ENCODE results near the gene TRNP1.

The TRNP1 gene

GRCh38 chr1:27036718-27037117 is 43.2 kb downstream of the TRNP1 start:
- Histone ChIP-seq H3K27ac (ENCODE audit: low read depth, low read length) (no peak overlapping the region), H3K27me3 (ENCODE audit: control insufficient read depth in 1 of 2, insufficient read depth in 2 of 2, low read length in 2 of 2) (no peaks in the 10 kb centered on the region), H3K36me3 (ENCODE audit: control insufficient read depth in 1 of 2, insufficient read depth in 2 of 2, low read length in 2 of 2) (no peaks in the 10 kb centered on the region), H3K4me1 (ENCODE audit: control insufficient read depth in 1 of 2, insufficient read depth in 2 of 2, low read length in 2 of 2) (peaks cover 15 to 17% of the 10 kb centered on the region in 2 donors), H3K9me3 (ENCODE audit: control insufficient read depth in 1 of 2, low read length in 2 of 2) (no peaks in the 10 kb centered on the region), H3K9ac (ENCODE audit: low read depth in 1 of 2, low read length in 2 of 2) (no peak overlapping the region), H3K4me3 (ENCODE audit: low read depth in 1 of 2, low read length in 2 of 2) (no peak overlapping the region)

DNA sequence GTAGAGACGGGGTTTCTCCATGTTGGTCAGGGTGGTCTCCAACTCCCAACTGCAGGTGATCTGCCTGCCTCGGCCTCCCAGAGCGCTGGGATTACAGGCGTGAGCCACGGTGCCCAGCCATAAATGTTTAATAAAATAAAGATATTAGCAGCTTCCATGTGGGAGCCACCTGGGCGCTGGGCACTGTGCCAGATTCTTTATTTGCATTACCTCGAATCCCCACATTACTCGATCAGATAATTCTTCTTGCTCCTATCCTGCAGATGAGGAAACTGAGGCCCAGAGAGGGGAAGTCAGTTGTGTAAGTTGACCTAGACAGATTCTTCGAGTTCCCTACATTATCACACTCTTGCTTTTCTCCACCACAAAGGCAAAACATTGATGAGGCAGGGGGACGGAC is 44.0 kb downstream of the TRNP1 start:
- no peak overlapping the region for H3K4me3 ChIP-seq (ENCODE audit: low read depth in 1 of 2, low read length in 2 of 2)
- peaks cover 11 to 14% of the 10 kb centered on the region in 2 donors for H3K4me1 ChIP-seq (ENCODE audit: control insufficient read depth in 1 of 2, insufficient read depth in 2 of 2, low read length in 2 of 2)
- H3K27ac ChIP-seq (ENCODE audit: low read depth, low read length) = no peak overlapping the region
- H3K9ac ChIP-seq (ENCODE audit: low read depth in 1 of 2, low read length in 2 of 2) = no peak overlapping the region
- H3K36me3 ChIP-seq (ENCODE audit: control insufficient read depth in 1 of 2, insufficient read depth in 2 of 2, low read length in 2 of 2) = no peaks in the 10 kb centered on the region
- H3K9me3 ChIP-seq (ENCODE audit: control insufficient read depth in 1 of 2, low read length in 2 of 2) = no peaks in the 10 kb centered on the region
- no peaks in the 10 kb centered on the region for H3K27me3 ChIP-seq (ENCODE audit: control insufficient read depth in 1 of 2, insufficient read depth in 2 of 2, low read length in 2 of 2)

- Histone ChIP-seq H3K9ac (ENCODE audit: low read depth in 1 of 2, low read length in 2 of 2) (no peak overlapping the region), H3K4me1 (ENCODE audit: control insufficient read depth in 1 of 2, insufficient read depth in 2 of 2, low read length in 2 of 2) (peaks cover 9 to 12% of the 10 kb centered on the region in 2 donors), H3K27ac (ENCODE audit: low read depth, low read length) (no peak overlapping the region), H3K36me3 (ENCODE audit: control insufficient read depth in 1 of 2, insufficient read depth in 2 of 2, low read length in 2 of 2) (no peaks in the 10 kb centered on the region), H3K9me3 (ENCODE audit: control insufficient read depth in 1 of 2, low read length in 2 of 2) (no peaks in the 10 kb centered on the region), H3K4me3 (ENCODE audit: low read depth in 1 of 2, low read length in 2 of 2) (no peak overlapping the region), H3K27me3 (ENCODE audit: control insufficient read depth in 1 of 2, insufficient read depth in 2 of 2, low read length in 2 of 2) (no peaks in the 10 kb centered on the region)
Measured at GRCh38 chr1:27038020-27038419, 44.5 kb downstream of the TRNP1 start.

GRCh38 chr1:27042670-27043069 is 49.2 kb downstream of the TRNP1 start:
- H3K27ac ChIP-seq (ENCODE audit: low read depth, low read length) = no peak overlapping the region
- H3K36me3 ChIP-seq (ENCODE audit: control insufficient read depth in 1 of 2, insufficient read depth in 2 of 2, low read length in 2 of 2) = no peaks in the 10 kb centered on the region
- H3K4me1 ChIP-seq (ENCODE audit: control insufficient read depth in 1 of 2, insufficient read depth in 2 of 2, low read length in 2 of 2) = peaks cover 6 to 10% of the 10 kb centered on the region in 2 donors
- no peak overlapping the region for H3K4me3 ChIP-seq (ENCODE audit: low read depth in 1 of 2, low read length in 2 of 2)
- H3K27me3 ChIP-seq (ENCODE audit: control insufficient read depth in 1 of 2, insufficient read depth in 2 of 2, low read length in 2 of 2) = no peaks in the 10 kb centered on the region
- H3K9me3 ChIP-seq (ENCODE audit: control insufficient read depth in 1 of 2, low read length in 2 of 2) = no peaks in the 10 kb centered on the region
- no peak overlapping the region for H3K9ac ChIP-seq (ENCODE audit: low read depth in 1 of 2, low read length in 2 of 2)

DNA sequence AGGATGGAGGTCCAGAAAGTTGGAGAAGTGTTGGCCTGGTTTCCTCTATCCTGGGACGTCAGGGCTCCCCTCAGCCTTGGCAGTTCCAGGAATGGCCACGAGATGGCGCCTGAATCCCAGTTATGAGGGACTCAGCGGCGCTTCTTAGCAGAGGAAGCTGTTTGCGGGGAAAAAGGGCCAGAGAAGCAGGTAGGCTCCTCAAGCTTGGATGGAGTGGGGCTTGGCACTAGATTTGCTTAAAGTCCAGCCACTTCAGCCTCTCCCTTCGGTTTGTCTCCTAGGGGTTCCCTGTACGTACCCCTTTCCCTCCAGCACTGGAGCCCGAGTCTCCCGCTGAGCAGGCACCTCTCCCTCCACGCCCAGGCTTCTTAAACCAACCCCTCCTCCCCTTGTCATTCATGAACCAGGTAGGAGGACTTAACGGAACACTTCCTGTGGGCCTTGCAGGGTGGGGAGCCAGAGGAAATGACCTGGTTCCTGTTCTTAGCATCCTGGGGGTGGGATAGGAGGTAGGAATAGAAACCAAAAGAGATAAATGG is 51.2 kb downstream of the TRNP1 start:
- no peaks in the 10 kb centered on the region for H3K27me3 ChIP-seq (ENCODE audit: control insufficient read depth in 1 of 2, insufficient read depth in 2 of 2, low read length in 2 of 2)
- H3K9me3 ChIP-seq (ENCODE audit: control insufficient read depth in 1 of 2, low read length in 2 of 2) = no peaks in the 10 kb centered on the region
- no peak overlapping the region for H3K27ac ChIP-seq (ENCODE audit: low read depth, low read length)
- no peaks in the 10 kb centered on the region for H3K36me3 ChIP-seq (ENCODE audit: control insufficient read depth in 1 of 2, insufficient read depth in 2 of 2, low read length in 2 of 2)
- H3K9ac ChIP-seq (ENCODE audit: low read depth in 1 of 2, low read length in 2 of 2) = no peak overlapping the region
- H3K4me3 ChIP-seq (ENCODE audit: low read depth in 1 of 2, low read length in 2 of 2) = peak overlapping the region in 1 of 2 donors; percentile 51
- H3K4me1 ChIP-seq (ENCODE audit: control insufficient read depth in 1 of 2, insufficient read depth in 2 of 2, low read length in 2 of 2) = peaks cover 6 to 10% of the 10 kb centered on the region in 2 donors

DNA sequence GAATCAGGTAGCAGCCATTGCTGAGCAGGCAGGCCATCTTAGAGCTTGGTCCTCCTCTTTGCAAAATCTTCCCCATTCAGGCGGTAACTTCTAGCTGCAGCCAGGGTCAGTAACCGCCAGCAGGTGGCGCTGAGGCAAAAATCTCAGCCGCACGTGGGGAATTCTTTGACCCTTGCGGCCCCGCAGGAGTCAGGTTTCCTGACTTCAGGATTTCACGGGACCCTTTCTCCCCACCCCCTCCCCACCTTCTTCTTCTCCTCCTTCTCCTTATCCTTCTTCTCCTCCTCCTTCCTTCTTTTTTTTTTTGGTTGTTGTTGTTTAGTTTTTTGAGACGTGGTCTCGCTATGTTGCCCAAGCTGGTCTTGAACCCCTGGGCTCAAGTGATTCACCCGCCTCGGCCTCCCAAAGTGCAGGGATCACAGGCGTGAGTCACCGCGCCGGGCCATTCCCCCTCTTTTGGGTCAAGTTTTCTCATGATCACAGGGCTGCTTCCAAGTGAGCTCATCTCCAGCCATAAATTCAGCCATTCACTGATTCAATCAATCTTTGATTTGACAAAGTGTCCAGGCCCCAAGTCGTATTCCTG is 52.6 kb downstream of the TRNP1 start:
- no peaks in the 10 kb centered on the region for H3K36me3 ChIP-seq (ENCODE audit: control insufficient read depth in 1 of 2, insufficient read depth in 2 of 2, low read length in 2 of 2)
- no peaks in the 10 kb centered on the region for H3K9me3 ChIP-seq (ENCODE audit: control insufficient read depth in 1 of 2, low read length in 2 of 2)
- H3K27me3 ChIP-seq (ENCODE audit: control insufficient read depth in 1 of 2, insufficient read depth in 2 of 2, low read length in 2 of 2) = no peaks in the 10 kb centered on the region
- H3K9ac ChIP-seq (ENCODE audit: low read depth in 1 of 2, low read length in 2 of 2) = no peak overlapping the region
- H3K4me1 ChIP-seq (ENCODE audit: control insufficient read depth in 1 of 2, insufficient read depth in 2 of 2, low read length in 2 of 2) = peaks cover 6 to 10% of the 10 kb centered on the region in 2 donors
- H3K4me3 ChIP-seq (ENCODE audit: low read depth in 1 of 2, low read length in 2 of 2) = no peak overlapping the region
- no peak overlapping the region for H3K27ac ChIP-seq (ENCODE audit: low read depth, low read length)

- H3K9ac ChIP-seq (ENCODE audit: low read depth in 1 of 2, low read length in 2 of 2) = no peak overlapping the region
Measured at GRCh38 chr1:27047914-27048313, 54.4 kb downstream of the TRNP1 start.

DNA sequence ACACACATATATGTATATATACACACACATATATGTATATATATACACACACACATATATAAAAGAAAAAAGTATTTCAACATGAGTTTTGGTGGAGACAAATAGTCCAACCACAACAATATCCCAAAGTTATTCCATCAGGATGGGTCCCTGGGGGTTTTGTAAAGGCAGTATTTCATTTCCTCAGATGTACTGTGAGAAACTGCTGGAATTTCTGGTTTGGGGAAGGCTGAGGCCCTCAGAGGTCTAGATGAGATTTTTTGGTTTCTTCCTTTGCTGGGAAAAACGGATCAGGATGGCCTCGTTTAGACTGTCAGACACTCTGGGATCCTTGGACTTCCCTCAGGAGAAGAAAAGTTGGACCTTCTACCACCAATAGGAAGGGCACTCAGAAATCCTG is 55.6 kb downstream of the TRNP1 start:
- Histone ChIP-seq H3K9ac (ENCODE audit: low read depth in 1 of 2, low read length in 2 of 2) (no peak overlapping the region), H3K27ac (ENCODE audit: low read depth, low read length) (no peak overlapping the region), H3K4me3 (ENCODE audit: low read depth in 1 of 2, low read length in 2 of 2) (no peak overlapping the region), H3K4me1 (ENCODE audit: control insufficient read depth in 1 of 2, insufficient read depth in 2 of 2, low read length in 2 of 2) (peaks cover 6 to 10% of the 10 kb centered on the region in 2 donors), H3K27me3 (ENCODE audit: control insufficient read depth in 1 of 2, insufficient read depth in 2 of 2, low read length in 2 of 2) (no peaks in the 10 kb centered on the region), H3K36me3 (ENCODE audit: control insufficient read depth in 1 of 2, insufficient read depth in 2 of 2, low read length in 2 of 2) (no peaks in the 10 kb centered on the region), H3K9me3 (ENCODE audit: control insufficient read depth in 1 of 2, low read length in 2 of 2) (no peaks in the 10 kb centered on the region)

More at GRCh38 chr1:27047914-27048313, 54.4 kb downstream of the TRNP1 start:
- Histone ChIP-seq H3K27me3 (ENCODE audit: control insufficient read depth in 1 of 2, insufficient read depth in 2 of 2, low read length in 2 of 2) (no peaks in the 10 kb centered on the region), H3K4me1 (ENCODE audit: control insufficient read depth in 1 of 2, insufficient read depth in 2 of 2, low read length in 2 of 2) (peaks cover 6 to 10% of the 10 kb centered on the region in 2 donors), H3K9me3 (ENCODE audit: control insufficient read depth in 1 of 2, low read length in 2 of 2) (no peaks in the 10 kb centered on the region), H3K4me3 (ENCODE audit: low read depth in 1 of 2, low read length in 2 of 2) (no peak overlapping the region), H3K27ac (ENCODE audit: low read depth, low read length) (no peak overlapping the region), H3K36me3 (ENCODE audit: control insufficient read depth in 1 of 2, insufficient read depth in 2 of 2, low read length in 2 of 2) (no peaks in the 10 kb centered on the region)

GRCh38 chr1:27049607-27050006 is 56.1 kb downstream of the TRNP1 start:
- H3K9ac ChIP-seq (ENCODE audit: low read depth in 1 of 2, low read length in 2 of 2) = no peak overlapping the region
- peaks cover 5 to 9% of the 10 kb centered on the region in 2 donors for H3K4me1 ChIP-seq (ENCODE audit: control insufficient read depth in 1 of 2, insufficient read depth in 2 of 2, low read length in 2 of 2)
- H3K36me3 ChIP-seq (ENCODE audit: control insufficient read depth in 1 of 2, insufficient read depth in 2 of 2, low read length in 2 of 2) = no peaks in the 10 kb centered on the region
- H3K9me3 ChIP-seq (ENCODE audit: control insufficient read depth in 1 of 2, low read length in 2 of 2) = no peaks in the 10 kb centered on the region
- H3K27me3 ChIP-seq (ENCODE audit: control insufficient read depth in 1 of 2, insufficient read depth in 2 of 2, low read length in 2 of 2) = no peaks in the 10 kb centered on the region
- no peak overlapping the region for H3K4me3 ChIP-seq (ENCODE audit: low read depth in 1 of 2, low read length in 2 of 2)
- no peak overlapping the region for H3K27ac ChIP-seq (ENCODE audit: low read depth, low read length)

Measured in duodenal mucosa (tissue), 2 donors.